NB4 (cell line): Measurements from ENCODE around the gene AUTS2.
"Not testable (repeated sequence)": the region's sequence is repeated elsewhere in the genome, so short reads cannot be mapped to it uniquely, and the experiment has no call there.

ENCODE experiments used
- DNase-seq: peaks from one replicate; pipeline ENCODE4 v3.0.0; 2010; ENCODE audit warnings: low read depth
- H3K4me3 ChIP-seq: one replicate; pipeline ENCODE4 v1.5.1; 2011; ENCODE audit warnings: mild to moderate bottlenecking, low read depth, low read length, moderate library complexity
- CTCF ChIP-seq: IDR thresholded peaks from one replicate; pipeline ENCODE4 v1.5.1; 2012; ENCODE audit warnings: low read depth, low read length
- MAX ChIP-seq: IDR thresholded peaks from 2 replicates; pipeline ENCODE4 v1.6.1; 2011; ENCODE audit warnings: low read depth, low read length
- MYC ChIP-seq: IDR thresholded peaks from 2 replicates; pipeline ENCODE4 v1.6.1; 2011; ENCODE audit warnings: low read depth, low read length
- POLR2A ChIP-seq: IDR thresholded peaks from 2 replicates; pipeline ENCODE4 v1.6.1; 2011; ENCODE audit warnings: mild to moderate bottlenecking; ENCODE audit not compliant: insufficient read length; ENCODE audit errors: extremely low read depth

AUTS2 gene

GRCh38 chr7:69782917-69783684, 184.8 kb downstream of the AUTS2 start:
- no peak for TF ChIP-seq POLR2A
- no peak for TF ChIP-seq CTCF
- no peak for TF ChIP-seq MYC
- TF ChIP-seq MAX, result no peak
- DNase-seq, result no peak
- no peak overlapping the region for H3K4me3 ChIP-seq

GRCh38 chr7:69786130-69786529, 187.9 kb downstream of the AUTS2 start:
- DNase-seq, H3K4me3 ChIP-seq: not testable (repeated sequence)

GRCh38 chr7:69786730-69787395, 188.6 kb downstream of the AUTS2 start:
- TF ChIP-seq POLR2A, result no peak
- TF ChIP-seq MAX, result no peak
- TF ChIP-seq CTCF, result no peak
- TF ChIP-seq MYC, result no peak
- H3K4me3 ChIP-seq, result no peak overlapping the region
- no peak for DNase-seq

- DNase-seq, result no peak
- H3K4me3 ChIP-seq, result no peak overlapping the region
- TF ChIP-seq CTCF (no peak), MYC (no peak), POLR2A (no peak), MAX (no peak)
Observed at GRCh38 chr7:69787736-69788431, 189.6 kb downstream of the AUTS2 start.

- TF ChIP-seq MYC, result no peak
- TF ChIP-seq MAX, result no peak
- TF ChIP-seq CTCF, result no peak
- TF ChIP-seq POLR2A, result no peak
- no peak overlapping the region for H3K4me3 ChIP-seq
- DNase-seq, result no peak
Observed at GRCh38 chr7:69789563-69789962, 191.3 kb downstream of the AUTS2 start.

- TF ChIP-seq POLR2A (no peak), CTCF (no peak), MAX (no peak), MYC (no peak)
- H3K4me3 ChIP-seq, result no peak overlapping the region
- DNase-seq, result no peak
Observed at GRCh38 chr7:69790977-69791724, 192.9 kb downstream of the AUTS2 start.
